ENCODE results near the gene HADHB. TPM values are rescaled to one million over a fixed set of nuclear protein-coding genes. Genes with fewer than 3 reads are reported as not detected.

The HADHB gene
- total RNA-seq, 3 donors from 2014 or later, result 144 to 186 (median 149) TPM

- ATAC-seq, result no peak
- no peak for DNase-seq
- intact Hi-C loops (cut with DNase I, micrococcal nuclease), result no loop called here
- Histone ChIP-seq H3K9me3 (no peaks in the 10 kb centered on the region), H3K36me3 (ENCODE audit: low read depth) (peaks cover 5% of the 10 kb centered on the region), H3K4me3 (no peak overlapping the region), H3K4me1 (ENCODE audit: low read depth) (peaks cover 4% of the 10 kb centered on the region)
- no peak for TF ChIP-seq CTCF (IDR thresholded peaks at IDR 0.05)
Observed at GRCh38 chr2:26235089-26235488, 9.7 kb upstream of the HADHB start.

DNA sequence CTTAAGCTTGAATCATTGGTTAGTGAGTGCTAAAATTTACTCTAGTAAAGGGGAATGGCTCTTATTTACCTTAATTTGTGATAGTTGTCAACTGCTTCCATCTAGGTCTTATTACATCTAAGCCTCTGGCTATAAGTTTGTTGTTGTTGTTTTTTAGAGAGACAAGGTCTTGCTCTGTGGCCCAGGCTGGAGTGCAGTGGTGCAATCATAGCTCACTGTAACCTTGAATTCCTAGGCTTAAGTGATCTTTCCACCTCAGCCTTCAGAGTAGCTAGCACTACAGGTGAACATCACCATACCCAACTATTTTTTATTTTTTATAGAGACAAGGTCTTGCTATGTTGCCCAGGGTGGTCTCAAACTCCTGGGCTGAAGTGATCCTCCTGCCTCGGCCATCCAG lies 6.9 kb upstream of the HADHB start:
- no peak for TF ChIP-seq CTCF (IDR thresholded peaks at IDR 0.05)
- ATAC-seq (no peak), DNase-seq (no peak)
- intact Hi-C loops (cut with DNase I, micrococcal nuclease), result no loop called here
- Histone ChIP-seq H3K4me3 (no peak overlapping the region), H3K4me1 (ENCODE audit: low read depth) (peaks cover 19% of the 10 kb centered on the region), H3K36me3 (ENCODE audit: low read depth) (peaks cover 5% of the 10 kb centered on the region), H3K9me3 (no peaks in the 10 kb centered on the region)

- no peak for TF ChIP-seq CTCF (IDR thresholded peaks at IDR 0.05)
- no peak for DNase-seq
- H3K9me3 ChIP-seq, result no peaks in the 10 kb centered on the region
- H3K4me1 ChIP-seq (ENCODE audit: low read depth), result peaks cover 19% of the 10 kb centered on the region
- no peak overlapping the region for H3K4me3 ChIP-seq
- ATAC-seq, result no peak
- intact Hi-C loops (cut with DNase I, micrococcal nuclease), result no loop called here
- peaks cover 5% of the 10 kb centered on the region for H3K36me3 ChIP-seq (ENCODE audit: low read depth)
Observed at GRCh38 chr2:26238311-26238958, 6.3 kb upstream of the HADHB start.

GRCh38 chr2:26241928-26242436 lies 2.8 kb upstream of the HADHB start:
- Histone ChIP-seq H3K9me3 (no peaks in the 10 kb centered on the region), H3K4me1 (ENCODE audit: low read depth) (peaks cover 31% of the 10 kb centered on the region), H3K4me3 (no peak overlapping the region), H3K36me3 (ENCODE audit: low read depth) (no peaks in the 10 kb centered on the region)
- no peak for ATAC-seq
- intact Hi-C loops (cut with DNase I, micrococcal nuclease), result no loop called here
- no peak for TF ChIP-seq CTCF (IDR thresholded peaks at IDR 0.05)
- DNase-seq, result no peak

- Histone ChIP-seq H3K4me1 (ENCODE audit: low read depth) (peaks cover 31% of the 10 kb centered on the region), H3K36me3 (ENCODE audit: low read depth) (no peaks in the 10 kb centered on the region), H3K4me3 (peak overlapping the region; percentile 46), H3K9me3 (no peaks in the 10 kb centered on the region)
- intact Hi-C loops (cut with DNase I, micrococcal nuclease), result no loop called here
- DNase-seq, result no peak
- no peak for TF ChIP-seq CTCF (IDR thresholded peaks at IDR 0.05)
- no peak for ATAC-seq
Observed at GRCh38 chr2:26243470-26244308, 1.1 kb upstream of the HADHB start.

Data from mucosa of descending colon (tissue), 3 donors.